Measurements from ENCODE around the gene FBRSL1.
"Not testable (repeated sequence)": the region's sequence is repeated elsewhere in the genome, so short reads cannot be mapped to it uniquely, and the experiment has no call there.

The FBRSL1 gene

DNA sequence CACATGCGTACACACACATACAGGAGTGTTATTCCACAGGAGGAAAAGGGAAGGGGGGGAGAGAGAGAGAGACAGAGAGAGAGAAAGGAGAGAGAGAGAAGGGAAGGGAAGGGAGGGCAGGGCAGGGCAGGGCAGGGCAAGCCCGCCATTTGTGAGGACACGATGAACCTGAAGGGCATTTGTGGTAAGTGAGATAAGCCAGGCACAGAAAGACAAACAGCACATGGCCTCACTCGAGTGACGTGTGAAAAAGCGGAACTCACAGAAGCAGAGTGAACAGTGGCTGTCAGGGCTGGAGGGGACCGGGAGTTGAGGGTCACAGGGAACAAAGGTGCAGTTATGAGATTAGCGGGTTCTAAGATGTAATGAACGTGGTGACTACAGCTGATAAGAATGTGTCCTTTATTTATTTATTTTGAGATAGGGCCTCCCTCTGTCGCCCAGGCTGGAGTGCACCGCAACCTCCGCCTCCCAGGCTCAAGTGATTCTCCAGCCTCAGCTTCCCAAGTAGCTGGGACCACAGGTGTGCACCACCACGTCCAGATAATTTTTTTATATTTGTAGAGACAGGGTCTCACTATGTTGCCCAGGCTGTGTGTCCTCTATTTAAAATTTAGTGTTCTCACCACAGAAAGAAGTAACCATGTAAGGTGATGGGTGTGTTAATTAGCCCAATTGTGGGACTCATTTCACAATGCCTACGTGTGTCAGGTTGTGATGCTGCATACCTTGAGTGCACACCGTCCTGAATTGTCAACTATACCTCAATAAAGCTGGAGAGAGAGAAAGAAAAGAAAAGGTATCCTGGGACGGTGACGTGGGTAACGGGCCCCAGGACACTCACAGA lies 18.7 kb upstream of the FBRSL1 start:
- DNase-seq (ENCODE audit: low read depth), result no peak

DNA sequence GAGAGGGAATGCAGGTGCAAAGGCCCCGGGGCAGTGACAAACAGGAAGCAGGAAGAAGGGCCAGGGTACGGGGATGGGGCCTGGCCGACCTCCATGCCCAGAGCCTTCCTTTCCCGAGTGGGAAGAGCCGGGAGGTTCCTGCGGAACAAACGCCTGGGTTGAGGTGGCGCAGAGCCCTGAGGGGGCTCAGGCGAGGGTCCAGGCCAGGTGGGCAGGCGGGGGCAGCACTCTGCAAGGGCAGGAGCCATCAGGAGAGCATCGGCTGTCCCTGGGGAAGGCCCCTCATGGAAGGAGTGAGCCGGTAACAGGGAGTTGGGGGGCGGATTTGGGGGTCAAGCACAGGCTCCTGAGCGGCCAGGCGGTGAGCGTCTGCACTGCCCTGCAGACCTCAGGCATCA lies 18.1 kb upstream of the FBRSL1 start:
- no peak for DNase-seq (ENCODE audit: low read depth)

DNA sequence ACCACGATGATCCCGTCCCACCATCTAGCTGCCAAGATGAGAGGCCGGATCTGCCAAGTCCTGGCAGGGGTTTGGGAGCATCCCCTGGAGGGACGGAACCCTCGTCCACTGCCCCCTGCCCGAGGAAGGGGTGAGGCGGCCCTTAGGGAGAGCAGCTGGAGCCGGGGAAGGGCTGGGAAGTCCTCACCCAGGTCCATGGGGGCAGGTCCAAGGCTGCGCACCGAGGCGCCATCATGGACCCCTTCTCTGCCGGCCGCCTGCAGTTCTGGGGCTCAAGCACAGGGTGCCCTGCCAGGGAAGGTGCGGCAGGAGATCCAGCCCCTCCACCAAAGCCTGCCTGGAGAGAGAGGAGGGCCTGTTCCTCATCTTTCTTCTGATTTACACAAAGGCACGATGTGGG lies 17.6 kb upstream of the FBRSL1 start:
- no peak for DNase-seq (ENCODE audit: low read depth)

- no peak for DNase-seq (ENCODE audit: low read depth)
Observed at GRCh38 chr12:132474237-132474741, 15.7 kb upstream of the FBRSL1 start.

DNA sequence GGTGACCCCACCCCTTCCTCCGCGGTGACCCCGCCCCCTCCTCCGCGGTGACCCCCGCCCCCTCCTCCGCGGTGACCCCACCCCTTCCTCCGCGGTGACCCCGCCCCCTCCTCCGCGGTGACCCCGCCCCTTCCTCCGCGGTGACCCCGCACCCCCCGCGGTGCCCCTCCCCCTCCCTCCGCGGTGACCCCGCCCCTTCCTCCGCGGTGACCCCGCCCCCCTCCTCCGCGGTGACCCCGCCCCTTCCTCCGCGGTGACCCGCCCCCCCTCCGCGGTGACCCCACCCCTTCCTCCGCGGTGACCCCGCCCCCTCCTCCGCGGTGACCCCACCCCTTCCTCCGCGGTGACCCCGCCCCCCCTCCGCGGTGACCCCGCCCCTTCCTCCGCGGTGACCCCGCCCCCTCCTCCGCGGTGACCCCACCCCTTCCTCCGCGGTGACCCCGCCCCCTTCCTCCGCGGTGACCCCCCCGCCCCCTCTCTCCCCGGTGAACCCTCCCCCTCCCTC lies 15.1 kb upstream of the FBRSL1 start:
- DNase-seq (ENCODE audit: low read depth), result not testable (repeated sequence)

DNA sequence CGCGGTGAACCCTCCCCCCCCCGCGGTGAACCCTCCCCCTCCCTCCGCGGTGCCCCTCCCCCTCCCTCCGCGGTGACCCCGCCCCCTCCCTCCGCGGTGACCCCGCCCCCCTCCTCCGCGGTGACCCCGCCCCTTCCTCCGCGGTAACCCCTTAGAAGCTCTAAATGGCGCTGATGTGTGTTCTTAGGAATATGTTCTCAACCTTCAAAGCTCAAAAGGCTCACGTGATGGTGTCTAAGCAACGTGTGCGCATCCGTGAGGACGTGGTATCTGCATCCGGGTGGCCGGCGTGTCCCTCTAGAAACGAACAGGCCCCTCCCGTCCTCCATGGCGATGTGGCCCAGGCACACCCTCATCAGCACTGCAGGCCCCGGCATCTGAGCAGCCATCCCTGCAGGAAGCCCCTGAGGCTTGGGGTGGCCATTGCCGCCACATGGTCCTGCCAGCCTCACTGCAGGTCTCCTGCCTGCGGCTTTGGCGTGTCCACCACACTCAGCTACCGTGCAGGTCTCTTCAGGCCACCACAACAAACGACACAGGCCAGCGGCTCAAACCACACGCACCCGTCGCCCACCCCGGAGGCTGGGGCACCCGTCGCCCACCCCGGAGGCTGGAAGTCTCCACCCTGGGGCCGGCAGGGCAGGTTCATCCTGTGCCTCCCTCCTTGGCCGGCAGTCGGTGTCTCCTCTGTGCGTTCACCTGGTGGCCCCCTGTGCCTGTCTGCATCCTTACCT lies 14.5 kb upstream of the FBRSL1 start:
- no peak for DNase-seq (ENCODE audit: low read depth)

GRCh38 chr12:132476038-132476414 lies 13.9 kb upstream of the FBRSL1 start:
- no peak for DNase-seq (ENCODE audit: low read depth)

GRCh38 chr12:132476421-132476820 lies 13.5 kb upstream of the FBRSL1 start:
- DNase-seq (ENCODE audit: low read depth), result no peak

- no peak for DNase-seq (ENCODE audit: low read depth)
Observed at GRCh38 chr12:132477017-132477702, 12.8 kb upstream of the FBRSL1 start.

GRCh38 chr12:132477703-132478432 lies 12.1 kb upstream of the FBRSL1 start:
- DNase-seq (ENCODE audit: low read depth), result no peak

DNA sequence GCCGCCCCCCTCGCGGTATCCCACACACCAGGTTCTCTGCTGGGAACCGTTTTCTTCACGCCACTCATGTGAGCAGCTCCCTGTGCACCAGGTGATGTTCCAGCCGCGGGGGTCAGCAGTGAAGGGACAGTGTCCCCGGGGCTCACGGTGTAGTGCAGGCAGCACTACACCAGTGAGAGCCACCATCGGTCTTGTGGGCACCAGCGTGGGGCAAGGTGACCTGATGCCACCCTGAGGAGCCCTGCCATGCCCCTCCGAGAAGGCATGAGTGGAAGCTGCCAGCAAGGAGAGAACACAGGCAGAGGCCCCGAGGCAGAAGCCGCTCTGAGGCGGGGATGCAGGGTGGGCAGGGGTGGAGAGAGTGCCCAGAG lies 11.5 kb upstream of the FBRSL1 start:
- no peak for DNase-seq (ENCODE audit: low read depth)

DNA sequence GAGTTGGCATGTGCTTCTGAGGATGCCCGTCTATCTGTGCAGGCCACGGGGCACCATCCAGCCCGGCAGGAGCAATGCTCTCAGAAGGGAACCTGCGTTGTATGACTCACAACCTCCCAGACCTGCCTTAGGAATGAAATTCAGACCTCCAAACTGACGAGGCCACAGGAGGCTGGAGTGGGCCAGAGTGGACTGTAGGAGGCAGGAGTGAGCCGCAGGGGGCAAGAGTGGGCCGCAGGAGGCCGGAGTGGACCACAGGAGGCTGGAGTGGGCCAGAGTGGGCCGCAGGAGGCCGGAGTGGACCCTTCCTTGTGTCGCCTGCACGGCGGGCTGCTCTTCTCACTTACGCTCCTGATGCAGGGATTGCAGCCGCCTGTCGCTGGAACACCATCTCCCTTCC lies 11.1 kb upstream of the FBRSL1 start:
- no peak for DNase-seq (ENCODE audit: low read depth)

DNA sequence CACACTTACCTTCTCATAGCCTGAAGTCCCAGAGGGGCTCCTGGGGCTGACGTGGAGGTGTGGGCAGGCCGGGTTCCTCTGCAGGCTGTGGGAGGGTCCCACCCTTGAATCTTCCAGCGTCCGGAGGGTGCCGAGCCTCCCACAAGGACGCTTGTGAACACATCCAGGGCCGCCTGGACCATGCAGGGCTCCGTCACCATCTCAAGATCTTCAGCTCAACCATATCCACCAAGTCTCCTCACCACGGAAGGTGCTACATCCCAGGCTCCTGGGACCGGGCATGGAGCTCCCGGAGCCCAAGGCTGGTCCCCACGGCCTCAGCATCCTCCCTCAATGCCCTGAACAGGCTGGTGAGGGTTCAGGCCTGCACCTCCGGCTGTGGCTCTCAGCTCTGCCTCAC lies 10.7 kb upstream of the FBRSL1 start:
- no peak for DNase-seq (ENCODE audit: low read depth)

GRCh38 chr12:132479938-132480622 lies 9.9 kb upstream of the FBRSL1 start:
- DNase-seq (ENCODE audit: low read depth), result no peak

- no peak for DNase-seq (ENCODE audit: low read depth)
Observed at GRCh38 chr12:132480623-132481132, 9.3 kb upstream of the FBRSL1 start.

DNA sequence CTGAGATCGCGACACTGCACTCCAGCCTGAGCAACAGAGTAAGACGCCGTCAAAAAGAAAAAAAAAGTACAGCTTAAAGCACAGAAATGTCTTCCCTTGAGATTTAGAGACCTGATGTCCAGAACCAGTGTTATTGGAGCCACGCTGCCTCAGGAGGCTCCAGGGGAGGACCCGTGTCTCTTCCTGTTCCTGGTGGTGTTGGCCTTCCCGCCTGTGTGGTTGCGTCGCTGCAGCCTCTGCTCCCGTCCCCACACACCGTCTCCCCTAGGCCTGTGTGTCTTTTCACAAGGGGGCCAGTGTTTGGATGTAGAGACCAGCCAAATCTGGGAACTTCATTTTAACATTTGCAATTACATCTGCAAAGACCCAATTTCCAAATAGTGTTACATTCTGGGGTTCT lies 8.6 kb upstream of the FBRSL1 start:
- DNase-seq (ENCODE audit: low read depth), result no peak

- DNase-seq (ENCODE audit: low read depth), result no peak
Observed at GRCh38 chr12:132481771-132482745, 7.9 kb upstream of the FBRSL1 start.

DNA sequence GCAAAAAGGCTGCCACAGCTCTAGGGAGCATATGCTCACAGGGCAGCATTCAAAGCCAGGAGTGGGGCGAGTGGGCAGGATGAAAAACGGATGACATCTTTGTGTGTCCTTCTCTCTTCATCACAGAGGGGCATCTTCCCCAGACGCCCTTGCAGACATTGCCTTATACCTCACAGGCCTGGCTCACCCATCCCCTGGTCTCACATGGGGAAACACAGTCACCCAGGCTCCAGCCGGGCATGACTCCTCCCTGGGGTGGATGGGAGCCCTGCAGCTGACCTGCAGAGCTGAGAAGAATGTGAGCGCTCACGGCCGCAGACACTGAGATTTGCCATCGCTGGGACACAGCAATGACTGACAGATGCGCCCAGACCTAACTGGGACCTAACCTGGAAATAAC lies 7.2 kb upstream of the FBRSL1 start:
- no peak for DNase-seq (ENCODE audit: low read depth)

DNA sequence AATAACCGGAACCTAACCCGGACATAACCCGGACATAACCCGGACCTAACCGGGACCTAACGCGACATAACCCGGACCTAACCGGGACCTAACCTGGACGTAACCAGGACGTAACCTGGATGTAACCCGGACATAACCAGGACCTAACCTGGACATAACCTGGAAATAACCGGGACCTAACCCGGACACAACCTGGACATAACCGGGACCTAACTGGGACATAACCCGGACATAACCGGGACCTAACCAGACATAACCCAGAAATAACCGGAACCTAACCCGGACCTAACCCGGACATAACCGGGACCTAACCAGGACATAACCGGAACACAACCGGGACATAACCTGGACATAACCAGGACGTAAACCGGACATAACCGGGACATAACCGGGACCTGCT lies 6.7 kb upstream of the FBRSL1 start:
- DNase-seq (ENCODE audit: low read depth), result no peak

DNA sequence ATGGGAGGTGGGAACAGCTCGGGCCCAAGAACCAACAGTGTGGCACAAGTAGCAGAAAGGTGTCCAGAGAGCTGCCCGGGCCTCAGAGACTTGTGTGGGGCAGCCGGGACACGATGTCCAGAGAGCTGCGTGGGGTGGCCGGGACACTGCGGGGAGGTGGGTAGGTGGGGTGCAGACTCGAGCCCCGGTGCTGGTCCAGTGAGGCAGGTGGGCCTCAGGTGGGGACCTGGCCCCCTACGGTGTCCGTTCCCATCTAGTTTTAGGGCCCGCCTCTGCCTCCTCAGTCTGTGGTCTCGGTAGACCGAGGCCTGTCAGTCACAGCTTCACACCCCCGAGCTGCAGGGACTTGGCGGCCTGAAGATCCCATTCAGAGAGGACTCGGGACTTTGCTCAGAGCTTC lies 6.3 kb upstream of the FBRSL1 start:
- no peak for DNase-seq (ENCODE audit: low read depth)
